Activated naive CD4-positive, alpha-beta T cell treated with anti-CD3 and anti-CD28 coated beads, Interleukin-2, amount 50 U/mL, for 72 hours (primary cell): ENCODE measurements around the gene ITGB7. TPM values are rescaled to one million over a fixed set of nuclear protein-coding genes. Genes with fewer than 3 reads are reported as not detected.
A peak's percentile ranks its signal among the peaks of the same experiment; 100 is the strongest.

ENCODE experiments used
- ATAC-seq, 2 donors: fragments of 150-1000 bp; cut with Tn5 transposase; 2 replicates each; pipeline ENCODE4 v1.10.0; 2021; ENCODE audit warnings: mild to moderate bottlenecking in 2 of 2, moderate library complexity in 2 of 2
- DNase-seq, 2 donors: peaks; one replicate each; pipeline ENCODE4 v3.0.0; 2021 to 2022; ENCODE audit warnings: low spot score in 2 of 2
- H3K27ac Mint-ChIP-seq, 2 donors: one replicate each; pipeline ENCODE4 v1.8.0; 2022; ENCODE audit warnings: mild to moderate bottlenecking in 2 of 2, mixed read lengths in 2 of 2
- H3K36me3 Mint-ChIP-seq, 2 donors: one replicate each; pipeline ENCODE4 v1.8.0; 2022; ENCODE audit warnings: mixed read lengths in 2 of 2
- H3K9me3 Mint-ChIP-seq, 2 donors: one replicate each; pipeline ENCODE4 v1.8.0; 2022; ENCODE audit warnings: mixed read lengths in 2 of 2
- total RNA-seq, 2 donors: library from RNA; stranded (reverse); gene quantifications; one replicate each; pipeline ENCODE4 v1.2.3, GENCODE V29; 2022

The ITGB7 gene
- total RNA-seq, 2 donors from 2014 or later = 71.4 to 76.3 TPM

DNA sequence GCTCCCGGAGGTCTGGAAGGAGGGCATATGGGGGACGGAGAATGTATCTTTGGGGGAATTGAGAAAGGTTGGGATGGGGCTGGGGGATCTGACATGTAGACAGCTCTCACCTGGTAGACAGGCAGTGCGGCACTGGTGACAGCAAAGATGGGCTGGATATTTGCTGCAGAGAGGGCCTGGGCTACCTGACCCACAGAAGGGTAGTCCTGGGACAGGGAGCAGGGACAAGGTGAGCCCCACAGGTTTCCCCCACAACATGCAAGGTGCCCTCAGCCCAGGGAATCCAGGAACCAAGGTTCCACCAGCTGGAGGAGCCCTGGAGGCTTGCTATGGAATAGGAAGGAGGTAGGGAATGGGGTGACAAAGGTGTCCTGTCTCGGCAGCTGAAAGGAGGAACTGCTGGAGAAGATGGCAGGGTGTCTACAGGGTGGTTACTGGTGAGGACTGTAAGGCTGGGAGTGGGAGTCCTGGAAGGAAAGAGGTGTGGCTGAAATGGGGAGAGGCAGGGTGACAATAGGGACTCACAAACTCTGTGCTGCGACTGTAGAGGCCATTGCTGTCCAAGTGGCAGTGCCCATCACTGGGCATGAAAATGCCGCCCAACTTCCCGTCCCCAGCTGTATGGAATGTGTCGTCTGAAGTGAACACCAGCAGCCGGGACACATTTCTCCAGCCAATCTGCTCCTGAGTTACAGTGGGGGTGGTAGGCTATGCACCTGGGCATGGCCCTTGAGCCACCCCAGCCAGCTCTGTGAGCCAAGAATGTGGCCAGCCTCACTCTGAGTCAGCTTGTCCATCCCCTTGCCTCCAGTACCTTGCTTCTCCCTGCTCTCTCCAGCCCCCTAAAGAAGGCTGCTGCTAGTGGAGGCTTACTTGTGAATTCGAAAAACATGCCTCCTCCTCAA, 11.3 kb downstream of the ITGB7 start:
- Mint-ChIP-seq H3K27ac (peak overlapping the region in 1 of 2 donors; percentile 37), H3K9me3 (no peaks in the 10 kb centered on the region), H3K36me3 (peaks cover under 1 to 6% of the 10 kb centered on the region in 2 donors)
- ATAC-seq (no peak), DNase-seq (no peak)

DNA sequence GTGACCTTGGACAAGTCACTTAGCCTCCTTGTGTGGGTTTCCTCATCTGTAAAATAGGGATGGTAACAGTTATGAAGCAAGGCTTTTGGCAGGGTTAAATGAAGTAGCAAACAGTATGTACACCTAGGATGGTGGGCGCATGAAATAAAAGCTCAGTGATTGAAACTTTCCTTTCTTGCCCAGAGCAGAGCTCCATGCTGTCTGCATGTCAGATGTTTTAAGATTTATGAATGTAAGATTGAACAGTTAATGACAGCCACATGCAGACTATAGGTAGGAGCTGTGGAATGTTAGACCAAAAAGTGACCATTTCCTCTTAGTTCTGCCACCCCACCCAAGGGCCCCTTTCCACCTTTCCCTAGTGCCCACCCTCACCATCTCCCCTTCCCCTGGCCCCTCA, 12.1 kb downstream of the ITGB7 start:
- no peak for DNase-seq
- Mint-ChIP-seq H3K9me3 (no peaks in the 10 kb centered on the region), H3K27ac (peak overlapping the region in 1 of 2 donors; percentile 37), H3K36me3 (no peaks in the 10 kb centered on the region)
- ATAC-seq = no peak

DNA sequence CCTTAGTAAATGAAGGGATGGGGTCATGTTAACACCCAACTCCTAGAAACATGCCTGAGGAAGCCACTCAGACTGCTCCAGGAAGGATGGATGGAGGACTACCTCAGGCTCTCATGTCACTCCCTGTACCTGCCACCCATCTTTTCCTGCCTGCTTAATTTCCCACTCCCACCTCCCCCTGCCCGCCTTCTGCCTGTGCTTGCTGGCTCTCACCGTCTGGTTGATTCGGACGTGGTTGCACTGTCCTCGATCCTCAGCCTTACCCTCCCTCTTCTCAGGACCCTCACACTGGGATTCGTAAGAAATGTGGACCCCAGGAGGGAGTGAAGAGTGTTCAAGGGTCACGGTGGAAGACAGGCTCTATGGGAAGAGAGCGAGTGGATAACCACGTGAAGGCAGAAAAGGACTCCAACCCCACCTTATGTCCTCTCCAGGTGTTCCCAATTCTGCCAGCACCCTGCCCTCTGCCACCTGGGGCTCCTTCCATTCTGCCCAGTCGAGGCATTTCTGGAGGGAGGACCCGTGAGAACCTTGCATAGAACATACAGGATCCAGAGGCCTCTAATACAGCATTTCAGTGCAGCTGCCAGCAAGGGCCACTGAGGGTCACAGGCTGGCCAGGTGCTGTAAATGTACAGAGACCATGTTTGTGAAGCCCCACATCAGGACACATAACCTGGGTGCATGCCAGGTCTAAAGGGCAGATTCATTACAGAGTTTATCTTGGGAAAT, 12.9 kb downstream of the ITGB7 start:
- H3K36me3 Mint-ChIP-seq = no peaks in the 10 kb centered on the region
- ATAC-seq (no peak), DNase-seq (no peak)
- peak overlapping the region; percentile 47 to 80 for H3K27ac Mint-ChIP-seq
- no peaks in the 10 kb centered on the region for H3K9me3 Mint-ChIP-seq

DNA sequence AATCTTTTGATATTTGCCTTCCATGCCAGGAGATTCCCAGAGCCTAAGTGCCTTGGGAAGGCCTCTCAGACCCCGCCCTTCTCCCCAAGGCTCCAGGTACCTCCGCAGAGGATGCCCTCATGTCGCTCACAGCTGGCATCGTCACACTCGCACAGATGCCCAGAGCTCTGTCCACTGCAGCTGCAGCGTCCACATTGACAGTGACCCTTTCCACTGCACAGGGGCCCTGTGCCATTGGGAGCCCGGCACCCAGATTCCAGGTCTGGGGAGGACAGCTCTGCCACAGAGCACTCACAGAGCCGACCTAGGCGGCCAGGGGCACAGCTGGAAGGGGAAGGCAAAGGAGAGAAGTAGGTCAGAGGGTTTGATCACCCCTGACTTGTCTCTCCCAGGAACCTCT, 14.0 kb downstream of the ITGB7 start:
- no peak for DNase-seq
- no peak for ATAC-seq
- H3K36me3 Mint-ChIP-seq = no peaks in the 10 kb centered on the region
- peak overlapping the region in 1 of 2 donors; percentile 44 for H3K27ac Mint-ChIP-seq
- no peaks in the 10 kb centered on the region for H3K9me3 Mint-ChIP-seq

DNA sequence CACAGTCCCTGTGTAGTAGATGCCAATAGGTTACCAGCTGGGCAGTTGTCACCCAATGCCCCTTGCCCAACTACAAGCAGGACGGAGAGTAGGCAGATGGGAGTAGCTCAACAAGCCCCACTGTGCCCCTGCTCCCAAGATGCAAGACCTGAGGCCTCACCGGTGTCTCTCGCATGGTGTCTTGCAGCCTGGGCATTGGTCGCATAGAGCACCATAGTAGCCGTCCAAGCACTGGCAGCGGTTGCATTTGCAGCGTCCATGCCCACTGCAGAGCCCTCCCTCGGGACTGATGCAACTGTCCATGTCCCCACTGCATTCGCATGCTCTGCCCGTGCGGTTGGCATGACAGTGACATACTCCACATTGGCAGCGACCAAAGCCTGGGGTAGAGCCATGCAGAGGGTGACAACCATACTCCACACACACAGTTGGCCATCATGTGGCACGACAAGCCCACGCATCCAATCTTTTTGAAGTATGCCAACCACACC, 14.5 kb downstream of the ITGB7 start:
- Mint-ChIP-seq H3K9me3 (no peaks in the 10 kb centered on the region), H3K27ac (peak overlapping the region; percentile 38 to 77), H3K36me3 (peaks cover 0 to 2% of the 10 kb centered on the region in 2 donors)
- DNase-seq = no peak
- ATAC-seq = no peak

DNA sequence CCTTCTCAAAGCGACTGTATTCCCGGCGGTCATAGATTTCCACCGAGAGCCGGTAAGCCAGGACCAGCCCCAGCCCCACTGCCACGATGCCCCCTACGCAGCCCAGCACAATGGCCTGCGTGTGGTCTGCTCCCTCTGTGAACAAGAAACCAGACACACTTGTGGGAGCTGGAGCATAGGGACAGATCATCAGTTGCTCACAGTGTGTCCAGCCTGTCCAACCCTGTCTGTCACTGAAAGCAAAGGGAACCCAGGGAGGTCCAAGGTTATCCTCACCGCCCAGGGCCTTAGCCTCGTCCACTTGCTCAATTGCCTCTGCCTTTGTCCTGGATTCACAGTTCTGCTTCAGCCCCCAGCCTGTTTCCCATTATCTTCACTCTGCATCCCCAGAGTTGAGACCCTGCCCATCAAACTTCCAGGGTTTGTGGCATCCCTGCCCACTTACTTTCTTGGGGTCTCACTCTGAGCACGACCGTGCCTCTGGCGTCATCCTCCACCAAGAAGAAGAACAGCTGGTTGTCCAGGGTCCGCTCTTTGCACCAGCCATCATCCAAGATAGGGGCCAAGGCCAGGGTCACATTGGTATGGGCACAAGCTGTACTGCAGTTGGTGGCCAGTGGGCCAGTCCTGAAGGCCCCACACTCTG, 15.0 kb downstream of the ITGB7 start:
- no peak for ATAC-seq
- no peaks in the 10 kb centered on the region for H3K9me3 Mint-ChIP-seq
- H3K36me3 Mint-ChIP-seq = peaks cover 0 to 7% of the 10 kb centered on the region in 2 donors
- H3K27ac Mint-ChIP-seq = peak overlapping the region; percentile 38 to 77
- no peak for DNase-seq

DNA sequence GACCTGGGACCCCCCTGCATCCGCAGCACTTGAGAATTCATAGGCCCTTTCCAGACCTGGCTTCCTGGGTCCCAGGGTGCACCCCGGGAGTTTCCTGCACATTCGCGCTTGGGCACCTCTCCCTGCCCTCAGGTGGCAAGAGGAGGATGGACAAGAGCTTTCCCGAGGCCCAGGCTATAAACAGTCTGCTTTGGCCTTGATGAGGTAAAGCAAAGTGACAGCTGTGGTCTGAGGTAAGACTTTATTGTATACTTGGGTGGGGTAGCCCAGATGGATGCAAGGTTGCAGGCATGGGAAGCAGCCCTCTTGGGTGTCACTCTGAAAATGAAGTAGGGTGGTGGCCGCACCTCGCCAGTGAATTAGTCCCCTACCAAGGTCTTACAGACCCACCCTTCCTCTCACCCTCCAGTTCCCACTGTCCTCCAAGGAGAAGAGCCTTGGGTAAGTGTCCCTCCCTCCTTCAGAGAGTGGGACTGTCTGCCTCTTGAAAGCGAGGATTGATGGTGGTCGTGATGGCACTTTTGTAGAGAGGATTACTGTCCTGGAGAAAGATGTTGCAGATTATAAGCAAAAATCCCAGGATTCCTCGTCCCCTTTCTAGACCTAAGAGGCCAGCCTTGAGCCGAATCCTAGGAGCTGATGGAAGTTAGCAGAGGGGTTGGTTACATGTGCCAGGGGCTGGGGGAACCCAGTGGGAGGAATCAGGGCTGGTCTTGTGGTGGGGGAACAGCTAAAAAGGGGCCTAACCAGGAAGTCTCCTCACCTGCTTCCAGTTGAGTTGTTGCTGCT, 15.8 kb downstream of the ITGB7 start:
- peaks cover 0 to 7% of the 10 kb centered on the region in 2 donors for H3K36me3 Mint-ChIP-seq
- ATAC-seq (no peak), DNase-seq (no peak)
- no peaks in the 10 kb centered on the region for H3K9me3 Mint-ChIP-seq
- H3K27ac Mint-ChIP-seq = peak overlapping the region in 1 of 2 donors; percentile 38

DNA sequence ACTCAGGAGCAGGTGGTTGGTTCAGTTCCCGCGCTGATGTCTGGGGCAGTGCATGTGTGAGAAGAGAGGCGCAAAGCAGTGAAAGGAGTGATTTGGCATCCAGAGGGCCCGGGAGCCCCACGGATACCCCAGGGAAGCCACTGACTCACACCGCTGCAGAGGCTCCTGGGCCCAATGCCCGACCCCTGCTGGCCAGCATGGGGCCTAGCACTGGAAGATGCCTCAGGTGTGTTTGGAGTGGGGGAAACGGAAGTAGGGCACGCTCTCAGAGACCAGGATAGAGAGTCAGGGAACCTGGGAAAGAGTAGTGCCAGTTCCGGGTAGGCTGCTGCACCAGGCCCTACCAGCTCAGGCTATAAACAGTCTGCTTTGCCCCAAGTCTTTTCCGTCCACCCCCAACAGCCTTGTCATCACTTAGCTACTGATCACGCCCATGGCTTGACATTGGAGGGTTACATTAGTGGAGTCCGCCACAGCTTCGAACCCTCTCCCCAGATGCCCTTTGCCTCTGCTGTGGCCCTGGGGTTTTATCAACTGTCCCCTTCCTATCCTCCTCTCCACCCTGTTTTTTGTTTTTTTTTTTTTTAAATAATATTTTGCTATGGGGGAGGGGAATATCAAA, 16.8 kb downstream of the ITGB7 start:
- ATAC-seq (peak; percentile 78 to 88), DNase-seq (peak in 1 of 2 donors; percentile 48)
- Mint-ChIP-seq H3K27ac (peak overlapping the region; percentile 33 to 51), H3K36me3 (peaks cover 6 to 7% of the 10 kb centered on the region in 2 donors), H3K9me3 (no peaks in the 10 kb centered on the region)

DNA sequence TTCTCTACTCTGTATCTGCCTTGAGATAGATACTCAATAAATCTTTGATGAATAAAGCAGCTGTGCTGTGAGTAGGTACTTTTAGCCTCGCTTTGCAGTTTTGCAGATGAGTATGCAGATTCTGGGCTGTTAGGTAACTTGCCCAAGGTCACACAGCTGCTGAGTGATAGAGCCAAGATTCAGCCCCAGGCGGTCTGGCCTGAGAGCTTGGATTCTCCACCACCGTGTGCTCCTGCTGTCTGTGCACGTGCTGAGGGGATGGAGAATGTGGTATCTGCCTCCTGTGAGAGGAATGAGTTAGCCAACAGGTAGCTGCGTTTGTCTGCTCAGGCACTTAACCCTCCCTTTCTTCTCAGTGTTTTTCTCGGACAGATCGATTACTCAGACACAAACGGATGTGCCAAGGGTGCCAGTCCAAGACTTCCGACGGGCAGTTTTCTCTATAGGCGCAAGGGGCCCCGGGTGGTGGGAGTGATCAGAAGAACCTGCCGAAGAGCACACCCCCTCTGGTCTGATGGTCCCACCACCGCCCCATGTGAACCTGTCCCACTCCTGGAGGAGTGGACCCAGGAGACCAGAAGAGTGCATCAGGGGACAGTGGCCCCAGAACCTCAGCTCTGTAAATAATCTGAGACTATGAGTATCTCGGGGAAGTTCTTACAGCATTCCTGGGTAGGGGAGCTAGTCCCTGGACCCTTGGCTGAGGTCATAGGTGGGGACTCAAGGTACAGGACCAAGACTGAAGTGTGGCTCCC, 19.7 kb downstream of the ITGB7 start:
- H3K27ac Mint-ChIP-seq = peak overlapping the region in 1 of 2 donors; percentile 87
- peaks cover 15 to 19% of the 10 kb centered on the region in 2 donors for H3K36me3 Mint-ChIP-seq
- no peak for ATAC-seq

DNA sequence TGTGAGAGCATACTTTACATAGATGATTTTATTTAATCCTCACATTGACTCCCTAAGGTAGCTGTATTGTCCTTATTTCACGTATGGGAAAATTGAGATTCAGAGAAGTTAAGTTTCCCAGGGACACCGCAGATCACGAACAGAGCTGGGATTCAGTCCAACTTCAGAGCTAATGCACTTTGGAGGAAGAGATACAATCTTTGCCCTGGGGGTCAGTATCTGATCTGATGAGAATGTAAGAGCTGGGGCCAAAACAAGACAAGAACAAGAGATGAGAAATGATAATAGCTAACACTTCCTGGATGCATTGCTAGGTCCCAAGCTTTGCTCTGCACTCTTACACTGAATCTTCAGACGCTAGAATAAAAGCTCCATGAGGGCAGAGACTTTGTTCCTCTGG, 20.3 kb downstream of the ITGB7 start:
- H3K36me3 Mint-ChIP-seq = peaks cover 21 to 25% of the 10 kb centered on the region in 2 donors
- H3K27ac Mint-ChIP-seq = no peak overlapping the region
- DNase-seq (no peak), ATAC-seq (no peak)
- no peaks in the 10 kb centered on the region for H3K9me3 Mint-ChIP-seq

More for the DNA sequence above, 19.7 kb downstream of the ITGB7 start:
- DNase-seq = no peak
- H3K9me3 Mint-ChIP-seq = no peaks in the 10 kb centered on the region

DNA sequence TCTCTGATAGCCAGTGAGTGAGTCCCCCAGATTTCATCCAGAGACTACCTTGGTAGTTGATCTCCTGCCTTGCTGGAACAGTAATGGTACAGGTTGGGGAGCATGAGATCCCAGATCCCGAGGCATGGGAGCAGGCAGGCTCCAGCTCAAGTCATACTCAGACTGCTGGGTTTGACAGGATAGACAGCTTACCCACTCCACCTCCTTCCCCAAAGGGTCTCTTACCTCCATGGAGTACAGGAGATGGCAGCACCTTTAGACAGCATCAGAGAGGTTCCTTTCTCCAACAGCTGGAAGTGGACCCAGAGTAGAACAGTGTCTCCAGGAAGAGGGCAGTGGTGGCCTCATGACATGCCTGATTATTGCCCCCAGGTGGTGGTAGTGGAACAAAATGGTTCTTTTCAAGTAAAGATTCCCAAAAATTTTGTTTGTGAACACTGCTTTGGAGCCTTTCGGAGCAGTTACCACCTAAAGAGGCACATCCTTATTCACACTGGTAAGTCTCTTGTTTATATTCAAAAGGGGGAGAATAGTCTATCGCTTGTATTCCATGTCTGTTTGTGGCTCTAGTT, 21.4 kb downstream of the ITGB7 start:
- DNase-seq (no peak), ATAC-seq (no peak)
- peaks cover 29 to 32% of the 10 kb centered on the region in 2 donors for H3K36me3 Mint-ChIP-seq
- H3K9me3 Mint-ChIP-seq = no peaks in the 10 kb centered on the region
- peak overlapping the region in 1 of 2 donors; percentile 1 for H3K27ac Mint-ChIP-seq

DNA sequence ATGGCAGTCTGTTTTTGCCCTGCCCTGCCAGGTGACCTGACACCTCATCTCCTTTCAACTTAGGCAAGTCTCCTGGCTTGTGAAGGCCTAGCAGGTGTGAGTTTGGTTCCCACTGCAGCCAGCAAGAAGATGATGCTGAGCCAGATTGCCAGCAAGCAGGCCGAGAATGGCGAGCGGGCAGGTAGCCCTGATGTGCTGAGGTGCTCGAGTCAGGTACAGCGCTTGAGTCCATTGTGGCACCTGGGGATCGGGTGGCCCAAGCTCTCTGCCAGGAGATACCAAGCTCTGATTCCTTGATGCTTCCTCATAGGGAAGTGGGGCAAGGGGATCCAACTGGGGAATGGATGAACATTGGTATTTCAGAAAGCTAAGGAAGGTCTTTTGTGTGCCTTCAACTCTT, 22.2 kb downstream of the ITGB7 start:
- ATAC-seq (no peak), DNase-seq (no peak)
- Mint-ChIP-seq H3K36me3 (peaks cover 32 to 33% of the 10 kb centered on the region in 2 donors), H3K9me3 (no peaks in the 10 kb centered on the region), H3K27ac (peak overlapping the region; percentile 54 to 77)

DNA sequence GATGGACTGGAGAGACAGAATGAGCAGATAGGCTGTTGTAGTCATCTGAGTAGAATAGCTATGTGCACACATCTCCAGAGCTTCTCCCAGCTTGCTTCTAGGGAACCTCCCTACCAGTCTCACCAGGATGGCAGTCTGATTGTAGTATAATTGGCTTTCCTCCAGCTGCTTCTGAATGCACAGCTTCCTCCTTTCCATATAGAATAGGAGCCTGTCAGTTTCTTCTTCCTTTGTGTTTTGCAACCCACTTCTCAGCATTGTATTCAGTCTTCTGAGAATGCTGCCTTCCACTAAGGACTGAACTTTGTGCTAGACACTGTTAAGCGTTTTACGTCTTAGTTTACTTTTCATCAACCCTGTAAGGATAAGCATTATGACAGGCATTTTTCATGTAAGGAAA, 24.1 kb downstream of the ITGB7 start:
- H3K27ac Mint-ChIP-seq = no peak overlapping the region
- DNase-seq = no peak
- ATAC-seq = no peak
- no peaks in the 10 kb centered on the region for H3K9me3 Mint-ChIP-seq
- H3K36me3 Mint-ChIP-seq = peaks cover 32 to 36% of the 10 kb centered on the region in 2 donors

DNA sequence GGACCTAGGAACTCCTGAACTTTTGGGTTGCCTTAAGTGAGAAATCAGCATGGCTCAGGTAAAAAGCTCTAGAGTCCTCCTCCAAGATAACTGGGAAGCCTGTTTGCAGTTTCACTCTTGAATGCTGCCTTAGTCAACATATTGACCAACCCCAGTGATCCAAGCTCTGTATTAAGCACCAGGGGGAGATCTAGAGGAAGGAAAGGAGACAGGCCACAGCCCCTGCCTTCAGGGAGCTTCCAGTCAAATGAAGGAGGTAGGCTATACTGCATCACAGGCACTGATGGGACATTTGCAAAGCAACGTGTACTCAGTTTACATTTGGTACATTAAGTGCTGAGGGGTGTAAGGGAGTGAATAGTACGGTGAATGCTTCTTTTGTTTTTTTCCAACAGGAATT, 25.1 kb downstream of the ITGB7 start:
- no peaks in the 10 kb centered on the region for H3K9me3 Mint-ChIP-seq
- peaks cover 24 to 36% of the 10 kb centered on the region in 2 donors for H3K36me3 Mint-ChIP-seq
- DNase-seq (no peak), ATAC-seq (no peak)
- peak overlapping the region; percentile 51 to 87 for H3K27ac Mint-ChIP-seq
